Activated CD4-positive, alpha-beta T cell treated with anti-CD3 and anti-CD28 coated beads, Interleukin-2, amount 50 U/mL, for 4 hours (primary cell): ENCODE measurements around the gene FTL.
"Not testable (repeated sequence)": the region's sequence is repeated elsewhere in the genome, so short reads cannot be mapped to it uniquely, and the experiment has no call there.

Experiments
- DNase-seq, 2 experiments: peaks; one replicate each; pipeline ENCODE4 v3.0.0-alpha.2; 2020

The FTL gene

DNA sequence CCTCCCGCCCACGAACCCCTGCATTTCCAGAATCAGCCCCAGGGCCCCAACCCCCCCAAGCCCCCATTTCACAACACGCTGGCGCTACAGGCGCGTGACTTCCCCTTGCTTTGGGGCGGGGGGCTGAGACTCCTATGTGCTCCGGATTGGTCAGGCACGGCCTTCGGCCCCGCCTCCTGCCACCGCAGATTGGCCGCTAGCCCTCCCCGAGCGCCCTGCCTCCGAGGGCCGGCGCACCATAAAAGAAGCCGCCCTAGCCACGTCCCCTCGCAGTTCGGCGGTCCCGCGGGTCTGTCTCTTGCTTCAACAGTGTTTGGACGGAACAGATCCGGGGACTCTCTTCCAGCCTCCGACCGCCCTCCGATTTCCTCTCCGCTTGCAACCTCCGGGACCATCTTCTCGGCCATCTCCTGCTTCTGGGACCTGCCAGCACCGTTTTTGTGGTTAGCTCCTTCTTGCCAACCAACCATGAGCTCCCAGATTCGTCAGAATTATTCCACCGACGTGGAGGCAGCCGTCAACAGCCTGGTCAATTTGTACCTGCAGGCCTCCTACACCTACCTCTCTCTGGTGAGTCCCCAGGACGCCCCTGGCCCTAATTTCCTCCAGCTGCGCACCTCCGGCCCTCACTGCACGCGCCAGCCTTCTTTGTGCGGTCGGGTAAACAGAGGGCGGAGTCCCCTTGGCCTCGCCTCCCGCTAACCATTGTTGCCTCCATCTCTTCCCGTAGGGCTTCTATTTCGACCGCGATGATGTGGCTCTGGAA is at the start of gene FTL:
FTL (plus strand) TSS at position 270 of the 766 bp plus-strand sequence; CDS start at position 469, 199 bp downstream.
- DNase-seq: peak; percentile 72 to 75

DNA sequence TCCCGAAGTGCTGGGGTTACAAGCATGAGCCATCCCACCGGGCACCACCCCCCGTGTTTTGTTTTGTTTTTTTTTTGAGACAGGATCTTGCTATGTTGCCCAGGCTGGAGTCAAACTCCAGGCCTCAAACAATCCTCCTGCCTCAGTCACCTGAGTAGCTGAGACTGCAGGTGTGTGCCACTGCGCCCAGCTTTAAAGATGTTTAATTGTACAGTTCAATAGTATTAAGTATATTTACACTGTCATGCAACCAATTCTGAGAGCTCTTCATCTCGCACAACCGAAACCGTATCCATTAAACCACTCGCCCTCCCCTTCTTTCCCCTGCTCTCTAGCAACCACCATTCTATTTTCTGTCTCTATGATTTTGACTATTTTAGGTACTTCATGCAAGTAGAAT is 49.4 kb upstream of the FTL start:
- no peak for DNase-seq

DNA sequence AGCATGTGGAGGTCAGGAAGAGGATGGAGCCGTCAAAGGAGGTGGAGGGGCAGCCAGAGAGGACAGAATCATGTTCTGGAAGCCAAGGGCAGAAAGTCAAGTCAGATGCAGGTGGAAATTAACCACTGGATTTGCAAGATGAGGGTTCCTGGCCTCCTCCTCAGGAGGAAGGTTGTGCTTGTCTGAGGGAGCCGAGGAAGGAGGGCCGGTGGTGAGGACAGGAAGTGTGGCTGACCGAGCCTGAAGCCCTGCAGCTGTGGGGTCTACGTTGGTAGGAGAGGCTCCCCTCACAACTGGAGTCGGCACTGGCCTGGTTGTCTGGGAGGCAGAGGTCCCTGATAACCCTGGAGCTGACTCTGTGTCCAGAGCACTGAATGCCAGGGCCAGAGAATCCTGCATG is 47.0 kb upstream of the FTL start:
- no peak for DNase-seq

DNA sequence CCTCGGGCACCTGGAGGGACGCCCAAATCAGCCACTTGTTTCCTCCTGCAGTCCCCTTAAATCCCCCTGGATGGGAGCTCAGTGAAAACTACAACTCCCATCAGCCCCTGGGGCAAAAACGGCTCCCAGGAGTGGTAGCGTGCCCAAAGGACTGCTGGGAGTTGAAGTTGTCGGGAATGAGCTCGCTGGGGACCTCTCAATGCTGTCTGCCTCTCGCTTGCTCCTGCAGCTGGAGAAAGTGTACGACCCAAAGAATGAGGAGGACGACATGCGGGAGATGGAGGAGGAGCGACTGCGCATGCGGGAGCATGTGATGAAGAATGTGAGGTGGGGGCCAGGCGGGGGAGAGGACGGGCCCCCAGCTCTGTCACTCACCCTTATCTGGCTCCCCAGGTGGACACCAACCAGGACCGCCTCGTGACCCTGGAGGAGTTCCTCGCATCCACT is 46.3 kb upstream of the FTL start:
- DNase-seq: no peak

DNA sequence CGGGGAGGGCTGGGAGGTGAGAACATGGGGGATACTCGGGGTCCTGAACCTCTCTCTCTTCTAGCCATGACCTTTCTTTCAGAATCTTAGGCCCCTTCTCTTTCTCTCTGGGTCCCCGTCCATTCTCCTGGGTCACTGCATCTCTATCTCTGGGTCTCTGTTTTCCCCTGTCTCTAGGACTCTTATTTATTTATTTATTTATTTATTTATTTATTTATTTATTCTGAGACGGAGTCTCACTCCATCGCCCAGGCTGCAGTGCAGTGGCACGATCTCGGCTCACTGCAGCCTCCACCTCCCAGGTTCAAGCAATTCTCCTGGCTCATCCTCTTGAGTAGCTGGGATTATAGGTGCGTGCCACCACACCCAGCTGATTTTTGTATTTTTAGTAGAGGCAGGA is 45.8 kb upstream of the FTL start:
- not testable (repeated sequence) for DNase-seq

DNA sequence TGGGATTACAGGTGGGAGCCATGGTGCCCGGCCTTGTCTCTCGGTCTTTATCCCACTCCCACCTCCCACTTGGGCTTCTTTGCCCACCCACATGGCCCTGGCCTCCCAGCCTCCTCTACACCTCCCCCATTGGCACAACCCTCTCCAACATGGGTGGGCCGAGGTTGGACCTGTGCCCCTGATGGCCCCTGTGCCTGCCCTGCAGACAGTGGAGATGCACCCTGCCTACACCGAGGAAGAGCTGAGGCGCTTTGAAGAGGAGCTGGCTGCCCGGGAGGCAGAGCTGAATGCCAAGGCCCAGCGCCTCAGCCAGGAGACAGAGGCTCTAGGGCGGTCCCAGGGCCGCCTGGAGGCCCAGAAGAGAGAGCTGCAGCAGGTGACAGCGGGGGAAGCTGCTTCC is 44.2 kb upstream of the FTL start:
- no peak for DNase-seq

DNA sequence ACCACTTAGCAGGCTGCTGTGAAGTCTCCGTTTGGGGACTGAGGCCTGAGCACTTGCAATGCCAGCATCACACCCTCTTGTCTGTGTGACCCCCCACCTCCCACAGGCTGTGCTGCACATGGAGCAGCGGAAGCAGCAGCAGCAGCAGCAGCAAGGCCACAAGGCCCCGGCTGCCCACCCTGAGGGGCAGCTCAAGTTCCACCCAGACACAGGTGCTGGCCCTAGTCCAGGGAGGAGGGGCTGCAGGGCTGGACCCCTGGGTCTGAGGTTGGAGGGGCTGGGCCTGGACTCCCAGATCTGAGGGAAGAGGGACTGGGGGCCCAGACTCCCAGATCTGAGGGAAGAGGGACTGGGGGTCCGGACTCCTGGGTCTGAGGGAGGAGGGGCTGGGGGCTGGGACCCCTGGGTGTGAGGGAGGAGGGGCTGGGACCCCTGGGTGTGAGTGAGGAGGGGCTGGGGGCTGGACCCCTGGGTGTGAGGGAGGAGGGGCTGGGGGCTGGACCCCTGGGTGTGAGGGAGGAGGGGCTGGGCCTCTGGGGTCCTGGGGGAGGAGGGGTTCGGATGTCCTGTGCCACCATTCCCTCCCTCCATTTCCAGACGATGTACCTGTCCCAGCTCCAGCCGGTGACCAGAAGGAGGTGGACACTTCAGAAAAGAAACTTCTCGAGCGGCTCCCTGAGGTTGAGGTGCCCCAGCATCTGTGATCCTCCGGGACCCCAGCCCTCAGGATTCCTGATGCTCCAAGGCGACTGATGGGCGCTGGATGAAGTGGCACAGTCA is 43.2 kb upstream of the FTL start:
- no peak for DNase-seq

DNA sequence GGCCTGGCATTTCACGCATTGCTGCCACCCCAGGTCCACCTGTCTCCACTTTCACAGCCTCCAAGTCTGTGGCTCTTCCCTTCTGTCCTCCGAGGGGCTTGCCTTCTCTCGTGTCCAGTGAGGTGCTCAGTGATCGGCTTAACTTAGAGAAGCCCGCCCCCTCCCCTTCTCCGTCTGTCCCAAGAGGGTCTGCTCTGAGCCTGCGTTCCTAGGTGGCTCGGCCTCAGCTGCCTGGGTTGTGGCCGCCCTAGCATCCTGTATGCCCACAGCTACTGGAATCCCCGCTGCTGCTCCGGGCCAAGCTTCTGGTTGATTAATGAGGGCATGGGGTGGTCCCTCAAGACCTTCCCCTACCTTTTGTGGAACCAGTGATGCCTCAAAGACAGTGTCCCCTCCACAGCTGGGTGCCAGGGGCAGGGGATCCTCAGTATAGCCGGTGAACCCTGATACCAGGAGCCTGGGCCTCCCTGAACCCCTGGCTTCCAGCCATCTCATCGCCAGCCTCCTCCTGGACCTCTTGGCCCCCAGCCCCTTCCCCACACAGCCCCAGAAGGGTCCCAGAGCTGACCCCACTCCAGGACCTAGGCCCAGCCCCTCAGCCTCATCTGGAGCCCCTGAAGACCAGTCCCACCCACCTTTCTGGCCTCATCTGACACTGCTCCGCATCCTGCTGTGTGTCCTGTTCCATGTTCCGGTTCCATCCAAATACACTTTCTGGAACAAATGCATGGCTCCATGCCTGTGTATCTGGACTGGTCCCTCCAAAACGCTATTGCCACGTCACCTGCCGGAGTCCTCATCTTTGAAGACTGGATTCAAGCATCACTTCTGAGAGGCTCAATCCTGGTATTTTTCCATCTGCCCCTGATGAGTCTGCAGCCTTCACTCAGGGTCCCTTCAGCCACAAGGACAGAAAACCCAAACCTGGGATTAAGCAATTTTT is 42.3 kb upstream of the FTL start:
- no peak for DNase-seq

DNA sequence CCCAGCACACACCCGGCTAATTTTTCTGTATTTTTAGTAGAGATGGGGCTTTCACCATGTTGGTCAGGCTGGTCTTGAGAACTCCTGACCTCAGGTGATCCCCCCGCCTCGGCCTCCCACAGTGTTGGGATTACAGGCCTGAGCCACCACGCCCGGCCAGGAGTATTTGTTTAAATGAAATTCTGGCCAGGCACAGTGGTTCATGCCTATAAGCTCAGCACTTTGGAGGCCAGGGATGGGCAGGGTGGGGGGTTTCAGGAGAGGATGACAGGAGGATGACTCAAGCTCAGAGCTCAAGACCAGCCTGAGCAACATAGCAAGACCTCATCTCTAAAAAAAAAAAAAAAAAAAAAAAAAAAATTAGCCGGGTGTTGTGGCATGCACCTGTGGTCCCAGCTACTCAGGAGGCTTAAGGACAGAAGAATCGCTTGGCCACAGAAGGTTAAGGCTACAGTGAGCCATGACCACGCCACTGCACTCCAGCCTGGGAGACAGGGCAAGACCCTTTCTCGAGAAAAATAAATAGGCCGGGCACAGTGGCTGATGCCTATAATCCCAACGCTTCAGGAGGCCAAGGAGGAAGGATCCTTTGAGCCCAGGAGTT is 39.8 kb upstream of the FTL start:
- DNase-seq: no peak

DNA sequence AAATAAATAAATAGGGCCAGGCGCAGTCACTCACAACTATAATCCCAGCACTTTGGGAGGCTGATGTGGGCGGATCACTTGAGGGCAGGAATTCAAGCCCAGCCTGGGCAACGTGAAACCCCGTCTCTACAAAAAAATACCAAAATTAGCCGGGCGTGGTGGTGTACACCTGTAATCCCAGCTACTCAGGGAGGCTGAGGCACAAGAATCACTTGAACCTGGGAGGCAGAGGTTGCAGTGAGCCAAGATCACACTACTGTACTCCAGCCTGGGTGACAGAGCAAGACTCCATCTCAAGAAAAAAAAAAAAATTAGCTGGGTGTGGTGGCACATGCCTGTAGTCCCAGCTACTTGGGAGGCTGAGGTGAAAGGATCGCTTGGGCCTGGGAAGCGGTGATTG is 39.2 kb upstream of the FTL start:
- DNase-seq: not testable (repeated sequence)

DNA sequence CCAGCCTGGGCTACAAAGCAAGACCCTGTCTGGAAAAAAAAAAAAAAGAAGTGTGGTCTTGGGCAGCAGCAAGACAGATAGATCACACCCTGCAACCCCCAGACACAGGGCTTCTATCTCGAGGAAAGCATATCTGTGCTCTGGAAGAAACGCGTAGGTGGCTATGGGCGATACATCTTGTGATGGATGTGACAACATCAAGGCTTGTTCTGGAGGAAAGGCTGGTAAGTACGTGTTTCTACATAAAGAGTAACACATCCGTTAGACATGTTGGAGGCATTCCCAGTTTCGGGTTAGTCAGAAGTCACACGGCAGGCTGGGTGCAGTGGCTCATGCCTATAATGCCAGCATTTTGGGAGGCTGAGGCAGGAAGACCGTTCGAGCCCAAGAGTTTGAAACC is 38.2 kb upstream of the FTL start:
- DNase-seq: no peak

DNA sequence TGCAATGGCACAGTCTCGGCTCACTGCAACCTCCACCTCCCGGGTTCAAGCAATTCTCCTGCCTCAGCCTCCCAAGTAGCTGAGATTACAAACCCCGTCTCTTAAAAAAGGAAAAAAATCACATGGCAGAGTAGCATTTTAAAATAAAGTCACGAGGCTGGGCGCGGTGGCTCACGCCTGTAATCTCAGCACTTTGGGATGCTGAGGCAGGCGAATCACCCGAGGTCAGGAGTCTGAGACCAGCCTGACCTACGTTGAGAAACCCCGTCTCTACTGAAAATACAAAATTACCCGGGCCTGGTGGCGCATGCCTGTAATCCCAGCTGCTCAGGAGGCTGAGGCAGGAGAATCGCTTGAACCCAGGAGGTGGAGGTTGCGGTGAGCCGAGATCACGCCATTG is 37.4 kb upstream of the FTL start:
- not testable (repeated sequence) for DNase-seq

DNA sequence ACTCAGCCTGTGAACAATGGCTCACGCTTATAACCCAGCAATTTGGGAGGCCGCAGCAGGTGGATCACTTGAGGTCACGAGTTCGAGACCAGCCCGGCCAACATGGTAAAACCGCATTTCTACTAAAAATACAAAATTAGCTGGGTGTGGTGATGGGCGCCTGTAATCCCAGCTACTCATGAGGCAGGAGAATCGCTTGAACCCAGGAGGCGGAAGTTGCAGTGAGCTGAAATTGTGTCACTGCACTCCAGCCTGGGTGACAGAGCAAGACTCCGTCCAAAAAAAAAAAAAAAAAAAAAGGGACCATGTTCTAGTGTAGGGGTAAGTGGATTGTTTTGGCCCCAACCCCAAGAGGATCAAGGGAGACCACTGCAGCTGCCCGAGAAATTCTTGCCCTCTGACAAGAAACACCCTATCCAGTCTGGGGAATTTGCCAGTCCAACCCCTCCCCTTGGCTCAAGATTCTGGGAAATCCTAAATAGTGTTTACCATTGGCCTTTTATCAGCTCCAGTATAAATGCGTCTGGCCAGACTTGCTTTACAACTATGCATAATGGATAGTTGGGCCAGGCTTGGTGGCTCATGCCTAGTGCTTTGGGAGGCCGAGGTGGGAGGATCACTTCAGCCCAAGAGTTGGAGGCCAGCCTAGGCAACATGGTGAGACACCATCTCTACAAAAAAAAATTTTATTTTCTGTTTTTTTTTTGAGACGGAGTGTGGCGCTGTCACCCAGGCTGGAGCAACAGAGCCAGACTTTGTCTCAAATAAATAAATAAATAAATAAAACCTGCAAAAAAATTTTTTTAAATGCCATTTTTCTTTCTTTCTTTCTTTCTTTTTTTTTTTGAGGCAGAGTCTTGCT is 36.7 kb upstream of the FTL start:
- no peak for DNase-seq

DNA sequence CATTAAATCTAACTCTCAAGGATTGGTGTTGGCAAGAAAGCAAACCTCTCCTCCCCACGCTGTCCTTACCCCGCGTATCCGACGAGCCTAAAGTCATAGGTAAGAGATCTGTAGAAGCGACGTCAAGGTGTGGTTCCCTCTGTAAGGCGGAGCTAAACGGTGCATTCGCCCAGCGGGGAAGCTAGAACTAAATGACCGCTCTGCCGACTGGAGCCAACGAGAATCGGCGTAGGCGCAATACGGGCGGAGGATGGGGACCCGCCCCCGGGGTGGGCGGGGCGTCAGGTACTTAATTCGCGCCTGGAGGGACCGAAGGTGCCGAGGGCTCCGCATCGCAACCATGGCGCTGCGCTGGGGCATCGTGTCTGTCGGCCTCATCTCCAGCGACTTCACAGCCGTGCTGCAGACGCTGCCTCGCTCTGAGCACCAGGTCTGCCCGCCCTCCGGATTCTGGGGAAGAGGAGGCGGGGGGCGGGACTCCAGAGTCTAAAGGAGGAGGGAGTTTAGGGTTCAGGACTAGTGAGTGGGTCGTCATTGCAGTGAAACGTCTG is 31.7 kb upstream of the FTL start, which contains the start of gene DHDH:
DHDH (plus strand) TSS at position 318 of the 551 bp plus-strand sequence; CDS start at position 341, 23 bp downstream.
- peak; percentile 75 to 76 for DNase-seq

DNA sequence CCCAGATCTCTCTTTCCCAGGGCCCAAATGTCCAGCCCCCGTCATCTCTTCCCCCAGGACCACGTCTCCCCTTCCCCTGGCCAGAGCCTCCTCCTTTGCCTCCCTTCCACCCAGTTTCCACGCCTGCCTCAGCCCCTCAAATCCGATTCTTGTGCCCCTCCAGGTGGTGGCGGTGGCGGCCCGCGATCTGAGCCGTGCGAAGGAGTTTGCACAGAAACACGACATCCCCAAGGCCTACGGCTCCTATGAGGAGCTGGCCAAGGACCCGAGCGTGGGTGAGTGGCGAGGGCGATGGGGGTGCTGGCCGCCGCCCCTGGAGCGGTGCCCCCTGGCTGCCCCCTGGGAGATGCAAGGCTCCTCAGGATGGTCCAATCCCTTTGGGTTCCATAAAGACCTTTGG is 30.3 kb upstream of the FTL start:
- no peak for DNase-seq

DNA sequence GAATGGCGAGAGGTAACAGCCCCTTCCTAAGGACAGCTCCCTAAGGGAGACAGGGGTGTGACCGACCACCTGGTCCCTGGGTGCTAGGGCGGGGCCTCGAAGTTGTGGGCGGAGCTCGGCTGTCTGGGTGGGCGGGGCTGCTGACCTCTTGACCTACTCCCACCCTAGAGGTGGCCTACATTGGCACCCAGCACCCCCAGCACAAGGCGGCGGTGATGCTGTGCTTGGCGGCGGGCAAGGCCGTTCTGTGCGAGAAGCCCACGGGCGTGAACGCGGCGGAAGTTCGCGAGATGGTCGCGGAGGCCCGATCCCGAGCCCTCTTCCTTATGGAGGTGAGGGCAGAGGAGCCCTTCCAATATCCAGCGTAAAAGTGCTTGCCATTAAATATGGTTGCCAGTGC is 29.2 kb upstream of the FTL start:
- no peak for DNase-seq

DNA sequence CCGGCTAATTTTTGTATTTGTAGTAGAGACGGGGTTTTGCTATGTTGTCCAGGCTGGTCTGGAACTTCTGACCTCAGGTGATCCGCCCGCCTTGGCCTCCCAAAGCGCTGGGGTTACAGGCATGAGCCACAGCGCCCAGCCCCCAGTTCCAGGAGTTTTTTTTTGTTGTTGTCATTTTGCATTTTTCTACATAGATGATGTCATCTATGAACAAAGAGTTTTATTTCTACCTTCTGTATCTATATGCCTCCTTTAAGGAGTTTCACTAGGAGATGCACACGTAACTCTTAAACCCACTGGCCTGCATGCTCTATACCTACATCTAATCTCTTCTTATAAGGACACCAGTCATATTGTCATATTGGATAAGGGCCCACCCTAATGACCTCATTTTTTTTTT is 26.9 kb upstream of the FTL start:
- no peak for DNase-seq

DNA sequence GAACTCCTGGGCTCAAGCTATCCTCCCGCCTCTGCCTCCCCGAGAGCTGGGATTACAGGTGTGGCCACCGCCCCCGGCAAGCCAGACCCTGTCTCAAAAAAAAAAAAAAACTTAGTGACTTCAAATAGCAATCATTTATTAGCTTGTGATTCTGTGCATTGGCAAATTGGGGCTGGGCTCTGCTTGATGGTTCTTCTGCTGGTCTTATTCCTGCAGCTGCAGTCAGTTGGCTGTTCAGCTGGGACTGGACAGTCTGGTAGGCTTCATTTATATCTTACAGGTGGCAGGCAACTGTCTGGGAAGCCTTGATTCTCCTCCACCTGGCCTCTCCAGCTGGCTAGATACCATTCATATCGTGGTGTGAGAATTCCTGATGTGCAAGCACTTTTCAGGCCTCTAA is 24.2 kb upstream of the FTL start:
- DNase-seq: no peak

DNA sequence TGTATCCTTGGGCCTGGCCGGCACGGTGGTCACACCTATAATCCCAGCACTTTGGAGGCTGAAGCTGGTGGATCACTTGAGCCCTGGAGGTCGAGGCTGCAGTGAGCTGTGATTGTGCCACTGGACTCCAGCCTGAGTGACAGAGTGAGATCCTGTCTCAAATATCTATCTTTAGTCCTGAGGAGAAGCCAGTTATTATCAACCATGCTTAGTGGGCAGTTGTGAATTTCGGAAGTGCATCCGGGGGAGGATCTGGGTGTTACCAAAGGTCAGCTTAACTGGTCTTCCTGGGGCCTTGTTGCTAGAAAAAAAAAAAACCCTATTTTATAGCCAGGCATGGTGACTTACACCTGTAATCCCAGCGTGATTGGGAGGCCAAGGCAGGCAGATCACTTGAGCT is 22.0 kb upstream of the FTL start:
- no peak for DNase-seq

DNA sequence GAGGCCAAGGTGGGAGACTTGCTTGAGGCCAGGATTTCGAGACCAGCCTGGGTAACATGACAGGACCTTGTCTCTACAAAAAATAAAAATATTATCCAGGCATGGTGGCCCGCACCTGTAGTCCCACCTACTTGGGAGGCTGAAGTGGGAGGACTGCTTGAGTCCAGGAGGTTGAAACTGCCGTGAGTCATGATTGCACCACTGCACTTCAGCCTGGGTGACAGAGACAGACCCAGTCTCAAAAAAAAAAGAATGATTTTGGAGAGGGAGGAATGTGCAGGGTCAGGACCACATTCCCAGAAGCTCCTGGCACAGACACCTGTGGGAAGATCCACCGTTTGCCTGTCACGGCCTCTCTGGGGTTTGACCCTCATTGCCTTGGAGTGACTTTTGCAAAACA is 19.7 kb upstream of the FTL start:
- DNase-seq: no peak

DNA sequence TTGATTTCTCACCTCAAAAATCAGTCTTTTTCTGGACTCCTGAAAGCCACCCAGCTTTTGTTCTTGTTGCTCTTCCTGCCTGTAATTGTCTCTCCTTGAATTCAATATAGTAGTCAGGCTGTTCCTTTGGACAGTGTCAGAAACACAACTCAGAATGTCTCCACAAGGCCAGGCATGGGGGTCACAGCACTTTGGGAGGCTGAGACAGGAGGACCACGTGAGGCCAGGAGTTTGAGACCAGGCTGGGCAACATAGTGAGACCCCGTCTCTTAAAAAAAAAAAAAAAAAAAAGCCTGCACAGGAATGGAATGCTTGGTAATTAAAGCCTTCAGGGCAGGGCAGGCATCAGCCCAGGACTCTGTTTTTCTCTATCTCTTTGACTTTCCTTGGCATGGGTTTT is 19.3 kb upstream of the FTL start:
- DNase-seq: no peak
